PC-3 (cell line): ENCODE measurements around the gene DGAT2. TPM values are rescaled to one million over a fixed set of nuclear protein-coding genes. Genes with fewer than 3 reads are reported as not detected.

ENCODE experiments used
- ATAC-seq: fragments of 200-7000 bp; cut with Tn5 transposase; 2 replicates; pipeline ENCODE4 v1.9.1; 2020; ENCODE audit warnings: mild to moderate bottlenecking, moderate library complexity
- BruUV-seq: library from RNA; stranded (reverse); fragments of 400-500 nt; replicated peaks from 2 replicates; lab custom pipeline; 2021; lab: Mats Ljungman, UMichigan
- CTCF ChIA-PET: fragments of 300-600 bp; sonication (Branson Sonifier 250); formaldehyde crosslinking; loops from one replicate; lab custom pipeline; 2022; ENCODE audit warnings: antibody characterized with exemption; lab: Charles Lee
- POLR2A ChIA-PET: fragments of 300-600 bp; sonication (Branson Sonifier 250); formaldehyde crosslinking; loops from one replicate; lab custom pipeline; 2022; ENCODE audit warnings: antibody characterized with exemption; ENCODE audit not compliant: unreplicated experiment; lab: Charles Lee
- DNase-seq: peaks from one replicate; pipeline ENCODE4 v3.0.0-alpha.2; 2015
- H2AFZ ChIP-seq: fragments of 300-600 bp; sonication (generic); 2 replicates; pipeline ENCODE4 v1.6.0; 2016; ENCODE audit warnings: antibody characterized with exemption, low read length
- H3F3A ChIP-seq: fragments of 300-600 bp; sonication (generic); one replicate; pipeline ENCODE4 v1.6.0; 2017; ENCODE audit warnings: antibody characterized with exemption, low read length, control low read depth, mild to moderate bottlenecking; ENCODE audit not compliant: unreplicated experiment
- H3K27ac ChIP-seq: fragments of 300-600 bp; sonication (generic); 2 replicates; pipeline ENCODE4 v1.5.1; 2016; ENCODE audit warnings: mild to moderate bottlenecking, low read length
- H3K27me3 ChIP-seq: fragments of 300-600 bp; sonication (generic); 2 replicates; pipeline ENCODE4 v1.6.1; 2016; ENCODE audit warnings: low read length, mixed read lengths
- H3K36me3 ChIP-seq: fragments of 300-600 bp; sonication (generic); 2 replicates; pipeline ENCODE4 v1.6.1; 2016; ENCODE audit warnings: low read depth, mixed run types, low read length, mixed read lengths
- H3K4me1 ChIP-seq: fragments of 300-600 bp; sonication (generic); 2 replicates; pipeline ENCODE4 v1.5.1; 2016; ENCODE audit warnings: low read length; ENCODE audit not compliant: insufficient read depth
- H3K4me2 ChIP-seq: fragments of 300-600 bp; sonication (generic); 2 replicates; pipeline ENCODE4 v1.6.0; 2016; ENCODE audit warnings: low read length
- H3K4me3 ChIP-seq: fragments of 300-600 bp; sonication (generic); 2 replicates; pipeline ENCODE4 v1.5.1; 2016; ENCODE audit warnings: mild to moderate bottlenecking, low read length, mixed read lengths
- H3K79me2 ChIP-seq: fragments of 300-600 bp; sonication (generic); 2 replicates; pipeline ENCODE4 v1.6.1; 2017; ENCODE audit warnings: low read length, mixed read lengths
- H3K9ac ChIP-seq: fragments of 300-600 bp; sonication (generic); 2 replicates; pipeline ENCODE4 v1.6.0; 2016; ENCODE audit warnings: mild to moderate bottlenecking, low read length
- H3K9me2 ChIP-seq: fragments of 300-600 bp; sonication (generic); replicated peaks from 2 replicates; pipeline ENCODE4 v1.6.1; 2016; ENCODE audit warnings: mixed run types, low read length, mixed read lengths
- H3K9me3 ChIP-seq: fragments of 300-600 bp; sonication (generic); 2 replicates; pipeline ENCODE4 v1.6.1; 2016; ENCODE audit warnings: low read length, mixed read lengths
- H4K20me1 ChIP-seq: fragments of 300-600 bp; sonication (generic); 2 replicates; pipeline ENCODE4 v1.6.1; 2016; ENCODE audit warnings: low read length, mixed read lengths
- EZH2 ChIP-seq: fragments of 300-600 bp; sonication (generic); IDR thresholded peaks from one replicate; pipeline ENCODE4 v1.6.1; 2017; ENCODE audit warnings: antibody characterized with exemption, mild to moderate bottlenecking, low read length; ENCODE audit not compliant: unreplicated experiment
- EZH2phosphoT487 ChIP-seq: fragments of 300-600 bp; sonication (generic); IDR thresholded peaks from 2 replicates; pipeline ENCODE4 v1.6.1; 2018; ENCODE audit warnings: mild to moderate bottlenecking, antibody characterized with exemption, low read length, borderline replicate concordance
- intact Hi-C: fragments of 100-400 bp; cut with micrococcal nuclease; formaldehyde crosslinking; loops from 2 replicates; pipeline ENCODE4 v1.9.0; 2023
- total RNA-seq: library from RNA; depleted of rRNA; stranded (reverse); fragments of >200 nt; gene quantifications from 2 replicates; pipeline ENCODE4 v1.2.3, GENCODE V29; 2014
- TF ChIP-seq, protein P1 (sequence below): fragments of 300-600 bp; sonication (generic); conservative IDR thresholded peaks from 2 replicates; pipeline ENCODE4 v1.5.1; 2017; ENCODE audit warnings: antibody characterized with exemption, low read depth, mild to moderate bottlenecking, low read length

The DGAT2 gene
- total RNA-seq, 1 experiment from 2014 or later = 14.3 TPM

DNA sequence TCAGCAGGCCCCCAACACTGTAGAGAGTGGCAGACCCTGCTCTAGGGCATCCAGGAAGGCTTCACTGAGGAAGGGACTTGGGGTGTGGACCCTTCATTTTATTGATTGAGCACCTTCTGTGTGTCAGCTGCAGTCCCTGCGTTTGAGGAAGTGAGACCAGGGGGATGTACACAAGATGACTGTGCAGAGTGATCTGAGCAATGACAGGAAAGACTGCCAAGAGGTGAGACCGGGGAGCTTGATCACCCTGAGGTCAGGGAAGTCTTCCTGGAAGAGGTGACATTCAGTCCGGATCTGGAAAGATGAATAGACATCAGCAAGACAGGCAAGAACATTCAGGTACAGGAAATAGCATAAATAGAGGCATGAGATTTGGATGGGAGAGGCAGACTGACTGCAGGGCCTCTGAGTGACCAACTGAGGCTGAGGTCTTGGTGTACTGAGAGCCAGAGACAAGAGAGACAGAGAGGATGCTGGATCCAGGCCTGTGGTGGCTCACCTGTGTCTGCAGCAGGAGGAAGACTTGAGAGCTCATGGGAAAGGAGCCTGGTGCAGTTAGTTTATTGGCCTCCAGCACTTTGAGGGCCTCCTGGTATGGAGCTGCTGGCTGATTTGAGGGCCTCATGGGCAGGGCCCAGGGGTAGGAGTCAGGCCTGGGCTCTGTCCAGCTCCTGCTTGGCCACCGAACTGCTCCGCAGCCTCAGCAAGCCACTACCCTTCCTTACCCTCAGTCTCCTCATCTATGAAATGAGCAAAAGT lies 5.2 kb downstream of the DGAT2 start:
- H3K9me2 ChIP-seq = no peaks in the 10 kb centered on the region
- no peaks in the 10 kb centered on the region for H3K9me3 ChIP-seq
- peaks cover 55% of the 10 kb centered on the region for H3K4me1 ChIP-seq
- H3K36me3 ChIP-seq = no peaks in the 10 kb centered on the region
- ChIA-PET POLR2A (no interaction called here), CTCF (interaction anchor here (0.5 kb wide), 1 partner anchor 38 kb away, joined by 3 read pairs; no protein-coding TSS in a partner anchor)
- H2AFZ ChIP-seq = no peak overlapping the region
- ATAC-seq (no peak), DNase-seq (peak; percentile 42)
- no peak overlapping the region for H3K9ac ChIP-seq
- no peak overlapping the region for H3K4me3 ChIP-seq
- BruUV-seq = no TSS peak
- no peaks in the 10 kb centered on the region for H3F3A ChIP-seq
- H3K27me3 ChIP-seq = no peaks in the 10 kb centered on the region
- no peak overlapping the region for H3K4me2 ChIP-seq
- H3K27ac ChIP-seq = peak overlapping the region; percentile 15; the same call in 1 of the 2 replicates
- TF ChIP-seq, protein P1, sequence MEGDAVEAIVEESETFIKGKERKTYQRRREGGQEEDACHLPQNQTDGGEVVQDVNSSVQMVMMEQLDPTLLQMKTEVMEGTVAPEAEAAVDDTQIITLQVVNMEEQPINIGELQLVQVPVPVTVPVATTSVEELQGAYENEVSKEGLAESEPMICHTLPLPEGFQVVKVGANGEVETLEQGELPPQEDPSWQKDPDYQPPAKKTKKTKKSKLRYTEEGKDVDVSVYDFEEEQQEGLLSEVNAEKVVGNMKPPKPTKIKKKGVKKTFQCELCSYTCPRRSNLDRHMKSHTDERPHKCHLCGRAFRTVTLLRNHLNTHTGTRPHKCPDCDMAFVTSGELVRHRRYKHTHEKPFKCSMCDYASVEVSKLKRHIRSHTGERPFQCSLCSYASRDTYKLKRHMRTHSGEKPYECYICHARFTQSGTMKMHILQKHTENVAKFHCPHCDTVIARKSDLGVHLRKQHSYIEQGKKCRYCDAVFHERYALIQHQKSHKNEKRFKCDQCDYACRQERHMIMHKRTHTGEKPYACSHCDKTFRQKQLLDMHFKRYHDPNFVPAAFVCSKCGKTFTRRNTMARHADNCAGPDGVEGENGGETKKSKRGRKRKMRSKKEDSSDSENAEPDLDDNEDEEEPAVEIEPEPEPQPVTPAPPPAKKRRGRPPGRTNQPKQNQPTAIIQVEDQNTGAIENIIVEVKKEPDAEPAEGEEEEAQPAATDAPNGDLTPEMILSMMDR = no peak
- no peak for TF ChIP-seq EZH2
- TF ChIP-seq EZH2phosphoT487 = no peak
- H3K79me2 ChIP-seq = peaks cover 29% of the 10 kb centered on the region
- intact Hi-C loops = no loop called here
- H4K20me1 ChIP-seq = no peaks in the 10 kb centered on the region

DNA sequence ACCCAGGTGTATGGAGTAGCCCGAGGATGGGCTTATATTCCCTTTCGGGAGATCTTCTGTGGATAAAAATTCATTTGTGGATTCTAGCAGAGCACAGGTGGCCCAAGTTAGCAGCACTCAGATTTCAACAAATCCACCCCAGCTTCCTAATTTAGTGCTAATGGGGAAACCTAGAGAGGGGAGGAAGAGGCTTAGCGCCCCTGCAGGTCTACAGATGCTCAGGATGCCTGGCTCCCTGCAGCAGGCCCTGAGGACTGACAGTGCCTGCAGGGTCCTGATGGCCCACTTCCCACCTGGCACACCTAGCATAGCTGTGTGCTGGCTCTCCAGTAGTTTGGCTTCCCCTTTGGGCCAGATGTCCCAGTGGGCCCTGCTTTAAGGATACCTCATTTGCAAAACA lies 6.5 kb downstream of the DGAT2 start:
- Histone ChIP-seq H2AFZ (no peak overlapping the region), H3K27me3 (no peaks in the 10 kb centered on the region), H3K36me3 (no peaks in the 10 kb centered on the region), H3K9ac (no peak overlapping the region), H3K4me2 (no peak overlapping the region), H4K20me1 (no peaks in the 10 kb centered on the region), H3K4me1 (peaks cover 42% of the 10 kb centered on the region), H3F3A (no peaks in the 10 kb centered on the region), H3K27ac (no peak overlapping the region), H3K9me2 (no peaks in the 10 kb centered on the region), H3K9me3 (no peaks in the 10 kb centered on the region), H3K4me3 (no peak overlapping the region), H3K79me2 (peaks cover 16% of the 10 kb centered on the region)
- TF ChIP-seq, protein P1 = no peak
- TF ChIP-seq EZH2phosphoT487 = no peak
- TF ChIP-seq EZH2 = no peak
- ChIA-PET POLR2A (no interaction called here), CTCF (no interaction called here)
- ATAC-seq (no peak), DNase-seq (no peak)
- intact Hi-C loops = no loop called here
- BruUV-seq = no TSS peak

DNA sequence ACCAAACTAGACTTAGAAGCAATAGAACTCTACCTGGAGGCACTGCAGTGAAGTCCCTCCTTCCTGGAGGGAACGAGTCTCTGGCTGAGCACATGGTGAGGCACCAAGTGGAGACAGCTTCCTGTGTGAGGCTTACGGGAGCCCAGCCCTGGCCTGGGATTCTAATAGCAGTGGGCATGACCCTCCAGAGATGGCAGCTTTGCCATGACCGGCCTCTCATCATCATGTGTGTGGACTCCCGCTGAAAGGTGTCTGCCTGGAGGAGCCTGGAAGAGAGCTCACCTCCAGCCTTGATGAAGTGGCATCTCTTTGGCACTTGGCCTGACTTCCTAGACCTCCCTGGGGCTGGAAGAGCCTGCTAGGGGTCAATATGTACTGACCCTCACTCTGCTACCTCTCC lies 8.0 kb downstream of the DGAT2 start:
- BruUV-seq = no TSS peak
- H4K20me1 ChIP-seq = no peaks in the 10 kb centered on the region

More for the DNA sequence above, 8.0 kb downstream of the DGAT2 start:
- Histone ChIP-seq H3K4me3 (no peak overlapping the region), H2AFZ (no peak overlapping the region), H3K9me2 (no peaks in the 10 kb centered on the region), H3F3A (no peaks in the 10 kb centered on the region), H3K9ac (no peak overlapping the region), H3K27ac (no peak overlapping the region), H3K36me3 (no peaks in the 10 kb centered on the region), H3K9me3 (no peaks in the 10 kb centered on the region), H3K4me2 (no peak overlapping the region), H3K79me2 (0 out of 2 replicates have a peak, but pooled peaks cover 4% of the 10 kb centered on the region), H3K4me1 (peaks cover 27% of the 10 kb centered on the region), H3K27me3 (no peaks in the 10 kb centered on the region)
- ATAC-seq (no peak), DNase-seq (no peak)
- intact Hi-C loops = no loop called here
- ChIA-PET POLR2A (no interaction called here), CTCF (no interaction called here)
- TF ChIP-seq EZH2phosphoT487 = no peak
